NCI-H2081 treated with DMSO at 0.1 percent for 48 hours (cell line): ENCODE results near the gene ST6GALNAC6.

ENCODE experiments used
- DNase-seq: peaks from one replicate; lab custom pipeline; 2025; lab: John Stamatoyannopoulos, UW

Gene ST6GALNAC6

DNA sequence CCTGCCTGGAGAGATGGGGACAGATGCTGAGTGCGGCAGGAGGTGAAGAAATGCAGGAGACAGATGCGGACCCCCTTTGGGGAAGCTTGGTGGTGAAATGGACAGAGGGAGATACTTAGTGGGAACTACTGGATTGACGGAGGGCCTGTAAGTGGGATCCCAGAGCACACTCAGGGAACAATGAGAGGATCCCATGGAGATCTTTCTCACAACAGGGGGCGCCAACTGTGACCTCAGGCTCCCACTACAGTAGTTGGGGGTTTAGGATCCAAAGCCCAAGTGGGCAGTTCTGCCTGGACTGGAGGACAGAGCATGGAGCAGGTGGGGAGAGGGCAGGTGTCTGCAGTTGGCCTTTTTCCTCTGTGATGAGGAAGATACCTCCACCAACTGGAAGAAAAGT lies 34.8 kb upstream of the ST6GALNAC6 start:
- no peak for DNase-seq

DNA sequence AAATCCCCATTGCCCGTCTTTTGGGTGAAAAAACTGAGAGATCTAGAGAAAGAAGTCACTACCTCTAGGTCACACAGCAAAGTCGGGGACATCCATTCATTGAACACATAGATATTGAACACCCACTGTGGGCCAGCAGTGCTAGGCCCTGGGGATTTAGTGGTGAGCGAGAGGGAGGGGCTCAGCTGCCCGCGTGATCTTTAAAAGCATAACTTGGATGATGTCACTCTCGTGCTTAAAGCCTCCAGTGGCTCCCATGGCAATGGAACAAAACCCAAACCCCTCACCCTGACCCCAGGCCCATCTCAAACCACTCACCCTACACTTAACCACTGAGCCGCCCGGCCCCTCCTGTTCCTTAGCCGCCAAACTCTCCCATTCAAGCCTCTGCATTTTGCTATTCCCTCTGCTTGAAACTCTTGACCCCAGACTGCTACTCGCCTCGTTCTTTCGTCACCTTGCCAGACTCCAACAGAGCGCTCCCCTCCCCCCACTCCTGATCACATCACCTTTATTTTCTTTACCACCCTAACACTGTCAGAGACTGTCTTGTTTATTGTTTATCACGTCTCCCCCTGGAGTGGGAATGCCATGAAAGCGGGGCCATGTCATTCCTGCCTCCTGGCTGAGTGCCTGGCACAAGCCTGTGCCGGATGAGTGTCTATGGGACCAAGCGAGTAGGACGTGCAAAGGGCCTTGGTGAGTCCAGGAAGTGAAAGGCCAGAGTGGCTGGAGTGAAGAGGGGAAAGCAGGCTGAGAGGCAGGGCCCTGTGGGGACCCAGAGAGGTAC lies 31.9 kb upstream of the ST6GALNAC6 start:
- DNase-seq = no peak

DNA sequence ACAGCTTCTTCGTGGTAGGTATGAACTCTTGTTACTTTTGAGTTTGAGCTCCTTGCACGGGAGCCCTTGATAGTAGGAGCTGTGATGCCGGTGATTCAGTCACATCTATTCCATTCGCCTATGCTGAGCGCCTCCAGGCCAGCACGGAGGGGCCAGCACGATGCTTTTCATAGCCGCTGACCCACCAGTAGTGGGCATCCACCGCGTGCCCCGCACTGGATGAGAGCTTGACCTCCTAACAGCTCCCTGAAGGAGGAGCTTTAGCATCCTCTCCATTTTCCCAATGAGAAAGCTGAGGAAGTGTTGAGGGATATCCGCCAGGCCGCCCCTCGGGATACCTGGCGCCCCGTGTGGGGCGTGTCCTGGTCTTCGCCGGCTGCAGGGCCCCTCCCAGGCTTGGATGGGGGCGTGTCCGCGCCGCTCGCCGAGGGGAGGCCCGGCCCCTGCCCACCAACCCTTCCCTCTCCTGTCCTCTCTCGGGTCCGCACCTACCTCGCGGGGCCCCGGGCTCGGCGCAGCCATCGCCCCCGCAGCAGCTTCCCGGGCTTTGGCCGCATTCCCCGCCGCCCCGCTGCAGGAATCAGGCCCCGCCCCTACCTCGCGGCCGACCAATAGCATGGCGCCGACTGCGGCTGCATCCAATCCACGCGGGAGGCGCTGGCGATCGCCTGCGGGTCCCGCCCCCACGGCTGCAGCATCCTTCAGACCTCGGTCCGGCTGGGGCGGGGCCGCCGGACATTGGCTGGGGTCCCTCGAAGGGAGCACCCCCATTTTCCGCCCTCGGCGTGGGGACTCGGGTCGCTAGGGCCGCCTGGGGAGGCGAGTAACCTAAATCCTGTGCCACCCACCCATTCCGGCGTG lies 31.1 kb upstream of the ST6GALNAC6 start, which contains the start of gene PIP5KL1:
TSS of gene PIP5KL1 (minus strand) at position 547 of the 861 bp plus-strand sequence. CDS start at position 522, 25 bp downstream.
- no peak for DNase-seq

DNA sequence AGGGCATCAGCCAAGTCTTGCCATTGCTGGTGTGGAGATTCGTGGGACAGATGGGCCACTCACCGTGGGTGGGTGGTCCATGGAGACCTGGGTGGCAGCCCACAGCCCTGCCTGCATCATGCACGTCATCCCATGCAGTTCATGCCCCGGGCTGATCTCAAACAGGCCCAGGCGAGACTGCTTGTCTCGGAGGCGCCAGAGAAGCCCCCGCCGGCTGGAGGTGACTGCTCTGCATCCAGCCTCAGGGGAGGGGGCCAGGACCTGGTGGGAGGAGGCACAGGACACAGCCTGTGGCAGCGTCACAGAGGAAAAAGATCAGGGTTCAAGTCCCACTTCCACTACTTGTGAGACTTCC lies 30.2 kb upstream of the ST6GALNAC6 start:
- DNase-seq = no peak

DNA sequence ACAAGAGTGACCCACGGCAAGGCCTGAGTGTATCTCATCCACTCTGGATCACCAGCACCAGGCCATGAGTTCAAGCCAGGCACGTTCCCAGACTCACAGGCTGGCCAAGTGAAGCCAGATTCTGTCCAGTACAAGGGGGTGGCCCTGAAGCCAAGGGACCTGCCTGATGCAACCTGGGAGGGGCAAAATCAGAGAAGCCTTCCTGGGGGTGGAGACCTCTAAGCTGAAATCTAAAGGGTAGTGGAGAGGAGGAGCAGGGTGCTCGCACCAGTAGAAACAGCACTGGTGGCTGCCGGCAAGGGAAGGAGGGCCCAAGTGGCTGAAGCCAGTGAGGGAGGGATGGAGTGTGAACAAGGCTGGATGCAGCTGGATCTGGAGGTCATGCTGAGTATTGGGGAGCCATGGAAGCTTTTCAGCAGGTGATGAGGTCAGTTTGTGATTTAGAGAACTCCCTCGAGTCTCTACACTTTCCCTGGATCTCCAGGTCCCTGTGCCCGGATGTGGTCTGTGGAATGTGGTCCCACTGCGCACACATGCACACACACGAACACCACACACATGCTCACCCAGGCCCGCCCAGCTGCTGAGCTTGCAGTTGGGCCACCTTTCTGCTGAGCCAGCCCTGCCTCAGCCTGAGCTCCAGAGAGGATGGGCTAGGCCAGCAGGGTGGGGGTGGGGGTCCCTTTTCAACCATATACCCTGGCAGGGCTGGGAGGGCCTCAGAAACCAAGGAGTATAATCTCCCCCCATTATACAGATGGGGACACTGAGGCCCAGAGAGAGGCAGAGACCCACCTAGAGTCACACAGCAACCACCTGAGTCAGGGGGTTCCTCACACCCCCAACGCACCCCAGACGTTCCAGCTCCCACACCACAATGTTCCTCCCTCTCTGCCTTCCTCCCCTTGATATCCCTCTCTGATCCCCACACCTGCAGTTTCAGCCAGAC lies 29.5 kb upstream of the ST6GALNAC6 start:
- no peak for DNase-seq

DNA sequence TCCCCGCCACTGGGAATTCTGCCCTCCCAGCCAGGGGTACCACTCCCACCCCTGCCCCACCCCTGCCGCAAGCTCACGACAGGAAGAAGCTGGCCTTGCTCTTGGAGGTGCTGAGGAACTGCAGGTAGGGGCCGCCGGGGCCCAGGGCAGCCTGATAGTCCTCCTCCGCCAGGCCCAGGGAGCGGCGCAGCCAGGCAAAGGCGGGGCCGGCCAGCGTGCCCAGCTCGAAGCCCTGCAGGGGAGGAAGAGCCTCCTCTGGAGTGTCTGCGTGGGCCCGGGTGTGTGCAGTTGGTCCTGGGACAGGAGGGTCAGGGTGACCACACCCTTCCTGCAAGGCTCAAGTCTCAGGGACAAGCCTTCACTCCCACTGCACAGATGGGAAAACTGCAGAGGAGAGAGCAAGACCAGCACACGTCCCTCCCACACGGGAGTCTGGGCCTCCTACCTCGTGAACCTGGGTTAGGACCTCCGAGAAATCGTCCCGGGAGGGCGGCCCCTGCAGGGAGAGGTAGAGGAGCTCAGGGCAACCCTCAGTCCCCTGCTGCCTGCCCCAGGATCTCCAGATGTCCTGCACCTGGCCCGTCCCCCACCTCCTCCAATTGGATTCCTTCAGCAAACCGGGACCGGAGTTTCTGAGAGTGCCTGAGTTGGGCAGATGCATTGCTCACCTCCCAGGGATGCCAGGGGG lies 28.7 kb upstream of the ST6GALNAC6 start:
- no peak for DNase-seq

DNA sequence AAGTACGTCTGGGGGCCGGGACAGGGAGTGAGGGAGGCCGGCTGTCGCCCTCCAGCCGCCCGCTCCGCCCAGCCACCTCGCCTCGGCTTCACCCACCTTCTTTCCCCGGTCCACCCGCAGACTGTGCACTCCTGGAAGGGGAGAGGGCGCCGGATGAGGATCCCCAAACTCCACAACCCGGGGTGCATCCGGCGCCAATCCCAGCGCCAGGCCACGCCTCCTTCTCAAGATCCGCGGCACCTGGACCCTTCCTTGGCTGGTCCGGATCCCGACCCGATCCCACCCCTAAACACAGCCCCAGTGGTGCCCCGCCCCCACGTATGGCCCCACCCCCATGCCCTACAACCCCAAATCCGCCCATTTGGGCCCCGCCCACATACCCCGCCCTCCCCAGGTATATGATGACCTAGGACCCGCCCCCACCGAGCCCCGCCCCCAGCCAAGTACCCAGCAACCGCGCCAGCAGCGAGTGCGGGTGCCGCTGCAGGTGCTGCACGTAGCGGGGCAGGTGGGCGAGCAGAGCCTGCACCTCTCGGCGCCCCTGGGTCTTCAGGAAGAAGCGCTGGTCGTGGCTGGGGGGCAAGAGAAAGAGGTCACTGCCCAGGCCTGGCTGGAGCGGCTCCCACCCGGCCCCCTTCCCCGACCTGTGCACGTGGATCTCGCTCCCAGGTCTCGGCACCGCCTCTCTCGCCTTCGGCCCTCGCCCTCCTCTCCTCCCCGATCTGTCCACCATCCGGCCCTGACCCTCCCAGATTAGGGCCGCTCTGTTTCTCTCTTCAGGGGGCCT lies 28.0 kb upstream of the ST6GALNAC6 start:
- DNase-seq = no peak

DNA sequence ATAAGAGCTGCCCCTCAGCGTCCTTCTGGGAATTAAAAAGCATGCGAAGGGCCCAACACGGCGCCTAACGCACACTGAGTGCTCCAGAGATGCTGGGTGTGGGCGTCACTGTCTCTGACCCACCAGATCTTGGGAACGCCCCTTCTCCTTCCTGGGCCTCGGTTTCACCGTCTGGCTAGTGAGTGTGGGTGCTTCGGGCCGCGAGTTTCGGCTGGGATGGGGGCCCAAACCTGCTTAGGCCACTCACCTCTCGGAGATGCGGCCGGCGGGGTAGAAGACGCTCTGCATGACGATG lies 27.4 kb upstream of the ST6GALNAC6 start:
- DNase-seq = no peak

DNA sequence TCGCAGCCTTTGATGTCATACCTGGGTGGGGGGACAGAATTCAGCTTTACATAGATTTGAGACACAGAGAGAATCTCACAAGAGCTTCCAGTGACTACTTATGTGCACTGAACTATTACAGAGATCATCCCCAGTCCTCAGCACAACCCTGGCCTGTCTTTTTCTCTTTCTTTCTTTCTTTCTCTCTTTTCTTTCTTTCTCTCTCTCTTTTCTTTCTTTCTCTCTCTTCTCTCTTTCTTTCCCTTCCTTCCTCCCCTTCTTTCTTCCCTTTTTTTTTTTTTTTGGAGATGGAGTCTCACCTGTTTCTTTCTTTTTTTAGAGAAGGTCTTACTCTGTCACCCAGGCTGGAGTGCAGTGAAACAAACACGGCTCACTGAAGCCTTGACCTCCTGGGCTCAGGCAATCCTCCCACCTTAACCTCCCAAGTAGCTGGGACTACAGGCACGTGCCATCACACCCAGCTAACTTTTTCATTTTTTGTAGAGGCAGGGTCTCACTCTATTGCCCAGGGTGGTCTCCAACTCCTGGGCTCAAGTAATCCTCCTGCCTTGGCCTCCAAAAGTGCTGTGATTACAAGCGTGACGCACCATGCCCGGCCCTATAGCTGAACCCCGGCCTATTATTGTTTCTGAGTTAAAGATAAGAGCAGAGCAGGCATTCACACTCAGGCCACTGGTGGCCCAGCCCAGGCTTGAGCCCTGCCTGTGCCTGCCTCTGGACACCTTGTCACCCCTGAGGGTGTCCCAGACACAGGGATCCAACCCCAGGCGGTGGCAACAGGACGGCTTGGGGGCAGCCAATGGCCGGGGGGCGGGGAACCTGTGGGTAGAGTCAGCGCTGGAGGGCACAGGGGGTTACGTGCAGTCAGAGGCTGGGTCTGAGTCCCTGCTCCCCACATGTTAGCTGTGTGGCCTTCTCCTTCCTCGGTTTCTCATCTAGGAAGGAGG lies 26.8 kb upstream of the ST6GALNAC6 start:
- no peak for DNase-seq

DNA sequence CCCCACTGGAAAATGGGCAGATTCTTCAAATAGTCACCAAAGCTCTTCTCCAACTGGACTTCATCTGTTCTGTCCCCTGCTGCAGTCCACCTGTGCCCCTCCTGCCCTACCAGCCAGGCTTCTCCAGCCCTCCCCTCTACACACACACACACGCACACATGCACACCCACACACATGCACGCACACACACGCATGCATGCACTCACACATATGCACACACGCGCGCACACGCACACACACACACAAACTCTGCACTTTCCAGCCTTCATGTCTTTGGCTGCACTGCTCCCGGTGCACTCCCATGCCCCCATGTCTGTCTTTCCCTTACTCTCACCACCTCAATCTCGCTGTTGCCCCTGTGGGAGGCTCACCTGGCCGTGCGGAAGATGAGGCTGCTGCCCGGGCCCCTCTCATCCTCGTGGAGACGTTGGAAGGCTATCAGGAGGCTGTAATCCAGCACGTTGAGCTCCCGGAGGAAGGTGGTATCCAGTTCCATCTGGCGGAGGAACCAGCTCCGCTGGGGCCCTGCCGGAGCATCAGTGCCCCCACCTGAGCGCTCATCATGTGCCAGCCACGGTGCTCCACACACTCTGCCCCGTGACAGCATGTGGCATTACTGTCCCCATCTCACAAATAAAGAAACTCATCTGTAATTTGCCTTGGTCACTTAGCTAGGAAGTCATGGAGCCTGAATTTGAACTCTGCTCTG lies 25.5 kb upstream of the ST6GALNAC6 start:
- DNase-seq = no peak

DNA sequence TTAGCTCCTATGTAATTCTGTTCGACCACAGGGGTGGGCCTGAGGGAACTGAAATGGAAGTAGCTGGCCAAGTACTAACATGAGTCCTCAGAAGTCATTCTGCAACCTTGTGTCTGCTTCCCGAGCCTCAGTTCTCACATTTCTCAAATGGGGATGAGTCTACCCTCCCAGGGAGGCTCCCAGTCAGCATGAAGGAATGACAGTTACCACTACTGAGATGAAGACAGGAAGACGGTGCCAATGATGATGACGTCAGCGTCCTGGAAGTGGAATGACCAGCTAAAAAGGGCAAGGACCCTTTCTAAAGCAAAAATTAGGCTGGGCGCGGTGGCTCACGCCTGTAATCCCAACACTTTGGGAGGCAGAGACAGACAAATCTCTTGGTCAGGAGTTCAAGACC lies 24.4 kb upstream of the ST6GALNAC6 start:
- DNase-seq = no peak

DNA sequence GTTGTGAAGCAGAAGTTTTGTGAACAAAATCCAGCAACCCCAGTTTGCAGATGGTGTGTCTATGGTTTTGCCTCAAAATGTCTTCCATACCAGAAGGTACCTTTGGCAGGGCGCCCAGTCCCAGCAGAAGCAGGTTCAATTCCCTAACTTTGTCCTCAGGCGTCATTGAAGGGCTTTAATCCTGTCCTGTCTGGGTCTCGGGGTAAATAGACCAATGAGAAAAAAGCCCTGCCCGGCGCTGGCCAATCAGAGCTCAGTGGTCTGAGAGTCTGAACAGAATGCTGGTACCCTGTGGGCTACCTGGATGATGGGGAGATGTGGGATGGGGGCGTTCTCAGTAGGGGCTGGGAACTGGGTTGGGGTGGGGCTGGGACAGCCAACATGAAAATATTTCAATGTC lies 23.6 kb upstream of the ST6GALNAC6 start:
- DNase-seq = no peak

DNA sequence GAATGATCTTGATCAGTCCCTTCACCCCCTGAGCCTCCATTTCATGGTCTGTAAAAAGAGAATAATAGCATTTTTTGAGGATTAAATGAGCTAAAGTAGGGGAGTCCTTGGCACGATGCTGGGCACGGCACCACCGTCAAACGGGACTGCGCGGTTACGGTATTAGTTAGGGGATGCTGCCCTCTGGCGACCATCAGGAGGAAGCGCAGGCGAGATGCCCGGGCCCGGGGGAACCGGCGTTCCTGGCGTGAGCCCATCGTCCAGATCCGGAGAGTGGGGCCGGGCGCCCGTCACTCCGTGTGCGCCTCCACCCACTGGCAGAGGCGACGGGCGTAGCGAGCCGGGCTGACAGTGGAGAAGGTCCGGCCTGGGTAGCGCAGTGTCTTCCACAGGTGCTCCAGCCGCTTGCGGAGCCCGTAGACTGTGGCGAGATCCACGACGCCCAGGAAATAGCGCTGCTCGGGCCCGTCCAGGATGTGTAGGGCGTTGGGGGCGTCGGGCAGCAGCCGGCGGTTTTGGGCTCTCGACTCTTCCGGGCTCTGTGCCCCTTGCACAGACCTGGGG lies 22.2 kb upstream of the ST6GALNAC6 start:
- DNase-seq = no peak

DNA sequence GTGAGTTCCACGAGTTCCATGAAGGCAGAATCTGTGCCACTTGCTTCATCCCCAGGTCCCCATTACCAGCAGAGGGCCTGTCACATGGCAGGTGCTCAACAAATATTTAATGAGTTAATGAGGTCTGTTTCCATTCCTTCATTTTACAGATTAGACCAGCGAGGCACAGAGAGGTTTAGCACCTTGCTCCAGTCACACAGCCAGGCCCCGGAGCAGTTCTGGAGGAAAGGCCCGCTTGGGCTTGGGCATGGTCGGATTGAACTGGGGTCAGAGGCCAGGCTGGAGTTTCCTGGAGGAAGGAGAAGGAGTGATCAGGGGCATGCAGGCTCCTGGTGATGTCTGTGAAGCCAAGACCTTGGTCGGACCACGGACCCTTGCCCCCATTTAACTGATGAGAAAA lies 21.4 kb upstream of the ST6GALNAC6 start:
- no peak for DNase-seq

DNA sequence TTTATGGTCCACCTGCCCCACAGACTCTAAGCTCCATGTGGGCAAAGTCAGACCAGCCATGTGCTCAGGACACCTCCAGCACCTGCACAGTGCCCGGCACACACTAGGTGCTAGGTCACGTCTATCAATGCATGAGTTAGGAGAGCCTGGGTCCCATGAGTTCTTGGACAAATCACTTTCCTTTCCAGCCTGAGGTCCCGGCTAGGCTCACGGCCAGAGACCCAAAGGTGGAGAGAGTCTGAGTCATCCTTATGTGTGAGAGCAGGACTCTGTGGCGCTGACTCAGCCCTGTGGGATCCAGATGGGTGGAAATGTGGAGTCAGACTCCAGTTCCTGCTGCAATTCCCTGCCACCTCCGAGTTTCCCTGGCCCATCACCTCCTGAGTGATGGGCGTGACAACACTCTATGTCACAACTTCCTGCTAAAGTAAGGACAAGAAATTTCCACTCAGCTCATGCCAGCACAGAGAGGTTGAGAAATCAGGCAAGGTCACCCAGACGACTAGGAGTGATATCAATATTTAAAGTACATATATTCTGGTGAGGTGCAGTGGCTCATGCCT lies 19.9 kb upstream of the ST6GALNAC6 start:
- DNase-seq = no peak

DNA sequence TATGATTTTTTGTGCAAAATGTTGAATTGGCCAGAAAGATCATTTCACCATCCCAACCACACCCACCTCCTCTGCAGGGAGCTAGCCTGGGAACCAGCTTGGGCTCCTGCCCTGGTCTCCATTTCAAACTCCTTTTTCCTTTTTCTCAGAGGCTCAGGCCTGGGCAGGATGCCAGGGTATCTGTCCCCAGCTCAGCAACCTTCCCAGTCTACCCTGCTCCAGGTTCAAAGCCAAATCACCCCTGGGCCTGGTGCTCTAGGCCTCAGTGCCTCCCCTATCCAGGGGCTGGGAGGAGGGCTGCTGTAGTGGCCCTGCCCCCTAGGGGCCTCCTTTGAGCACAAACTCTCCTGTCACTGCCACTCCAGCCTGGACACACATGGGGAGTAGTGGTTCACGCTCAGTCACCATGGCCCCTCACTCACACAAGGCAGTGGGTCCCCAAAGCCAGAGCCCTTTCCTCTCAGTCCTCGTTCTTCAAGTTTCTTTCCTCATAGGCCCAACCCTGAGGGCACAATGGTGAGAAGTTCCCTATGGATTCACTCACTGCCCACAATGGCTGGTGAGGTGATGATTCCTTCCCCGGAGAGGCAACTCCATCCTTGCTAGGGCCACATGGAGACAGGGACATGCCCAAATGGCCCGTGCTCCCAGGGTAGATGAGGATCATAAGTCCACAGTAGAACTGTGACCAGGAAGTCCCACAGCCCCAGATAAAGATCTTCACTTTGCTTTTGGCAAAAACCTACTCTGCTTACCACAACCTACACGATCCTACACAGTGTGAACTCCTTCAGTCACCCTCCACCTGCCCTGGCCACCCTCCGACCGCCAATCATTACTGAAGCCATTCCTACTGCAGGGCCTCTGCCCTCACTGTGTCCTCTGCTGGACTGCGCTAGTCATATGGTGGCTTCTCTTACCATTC lies 19.0 kb upstream of the ST6GALNAC6 start:
- DNase-seq = no peak

DNA sequence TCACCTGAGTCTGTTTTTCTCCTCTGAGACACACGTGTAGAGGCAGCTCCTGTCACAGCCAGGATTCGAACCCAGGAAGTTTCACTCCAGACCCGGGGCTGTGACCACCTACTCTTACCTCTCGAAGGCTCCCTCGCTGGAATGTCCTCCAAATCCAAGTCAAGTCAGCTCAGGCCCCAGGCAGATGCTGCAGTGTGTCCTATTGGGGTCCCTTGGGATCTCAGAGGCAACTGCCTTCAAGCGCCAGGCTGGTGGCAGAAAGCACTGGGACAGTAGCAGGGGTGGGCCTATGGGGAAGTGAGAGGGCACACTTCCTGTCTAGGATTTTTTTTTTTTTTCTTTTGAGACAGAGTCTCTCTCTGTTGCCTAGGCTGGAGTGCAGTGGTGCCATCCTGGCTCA lies 18.2 kb upstream of the ST6GALNAC6 start:
- no peak for DNase-seq
